Neural crest cell (in vitro differentiated cells): ENCODE results near the gene EMP1. TPM values are rescaled to one million over a fixed set of nuclear protein-coding genes. Genes with fewer than 3 reads are reported as not detected.
A peak's percentile ranks its signal among the peaks of the same experiment; 100 is the strongest.

ENCODE experiments used
- DNase-seq: peaks from one replicate; pipeline ENCODE4 v3.0.0; 2021; ENCODE audit warnings: low read depth, mixed read lengths, low spot score
- H3K27ac Mint-ChIP-seq: one replicate; pipeline ENCODE4 v1.8.0; 2021; ENCODE audit warnings: mild to moderate bottlenecking, mixed read lengths; ENCODE audit not compliant: unreplicated experiment
- H3K27me3 Mint-ChIP-seq: 2 replicates; pipeline ENCODE4 v1.8.0; 2021; ENCODE audit warnings: low read depth, mild to moderate bottlenecking, mixed read lengths
- H3K36me3 Mint-ChIP-seq: 2 replicates; pipeline ENCODE4 v1.8.0; 2021; ENCODE audit warnings: low read depth, mild to moderate bottlenecking, mixed read lengths
- H3K4me1 Mint-ChIP-seq: 2 replicates; pipeline ENCODE4 v1.8.0; 2021; ENCODE audit warnings: mixed read lengths
- H3K4me3 Mint-ChIP-seq: one replicate; pipeline ENCODE4 v1.8.0; 2021; ENCODE audit warnings: mild to moderate bottlenecking, mixed read lengths
- H3K9me3 Mint-ChIP-seq: 2 replicates; pipeline ENCODE4 v1.8.0; 2021; ENCODE audit warnings: mixed read lengths
- CTCF ChIP-seq: fragments of 200-600 bp; sonication (generic); conservative IDR thresholded peaks from 2 replicates; pipeline ENCODE4 v1.5.0; 2021; ENCODE audit warnings: antibody characterized with exemption, mild to moderate bottlenecking
- total RNA-seq: library from RNA; stranded (reverse); gene quantifications from 2 replicates; pipeline ENCODE4 v1.2.1, GENCODE V29; 2021

Gene EMP1
- total RNA-seq, 1 donor from 2014 or later, result 0.68 TPM

- TF ChIP-seq CTCF, result no peak
- H3K4me3 Mint-ChIP-seq, result no peak overlapping the region
- peaks cover 14% of the 10 kb centered on the region for H3K27me3 Mint-ChIP-seq
- H3K27ac Mint-ChIP-seq, result no peak overlapping the region
- DNase-seq, result no peak
- H3K9me3 Mint-ChIP-seq, result no peaks in the 10 kb centered on the region
- H3K36me3 Mint-ChIP-seq, result no peaks in the 10 kb centered on the region
- peaks cover 39% of the 10 kb centered on the region for H3K4me1 Mint-ChIP-seq
These were observed 1.7 kb downstream of the EMP1 start for GRCh38 chr12:13198241-13198640.

GRCh38 chr12:13198876-13199275 is 2.4 kb downstream of the EMP1 start:
- DNase-seq, result no peak
- no peak overlapping the region for H3K4me3 Mint-ChIP-seq
- H3K27me3 Mint-ChIP-seq, result peaks cover 17% of the 10 kb centered on the region
- peaks cover 36% of the 10 kb centered on the region for H3K4me1 Mint-ChIP-seq
- H3K27ac Mint-ChIP-seq, result no peak overlapping the region
- no peak for TF ChIP-seq CTCF
- H3K9me3 Mint-ChIP-seq, result no peaks in the 10 kb centered on the region
- H3K36me3 Mint-ChIP-seq, result no peaks in the 10 kb centered on the region

GRCh38 chr12:13199592-13199991 is 3.1 kb downstream of the EMP1 start:
- no peak for TF ChIP-seq CTCF
- no peaks in the 10 kb centered on the region for H3K36me3 Mint-ChIP-seq
- no peaks in the 10 kb centered on the region for H3K9me3 Mint-ChIP-seq
- H3K4me1 Mint-ChIP-seq, result peaks cover 43% of the 10 kb centered on the region
- peaks cover 23% of the 10 kb centered on the region for H3K27me3 Mint-ChIP-seq
- no peak overlapping the region for H3K27ac Mint-ChIP-seq
- no peak overlapping the region for H3K4me3 Mint-ChIP-seq
- no peak for DNase-seq

DNA sequence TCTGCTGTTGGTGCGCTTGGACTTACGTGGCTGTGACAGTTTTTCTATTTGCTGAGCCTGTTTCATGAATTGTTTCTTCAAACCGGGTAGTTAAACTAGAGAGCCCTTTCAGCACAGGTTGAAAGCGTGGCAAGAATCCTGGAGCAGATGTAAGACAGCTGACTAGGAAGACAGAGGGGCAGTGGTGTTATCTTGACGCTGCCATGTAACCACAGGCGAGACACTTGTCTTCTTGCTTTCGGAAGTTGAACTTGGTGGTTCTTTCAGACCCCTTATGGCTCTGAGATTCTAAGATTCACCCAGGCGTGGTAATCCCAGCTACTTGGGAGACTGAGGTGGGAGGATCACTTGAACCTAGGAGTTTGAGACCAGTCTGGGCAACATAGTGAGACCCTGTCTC is 4.3 kb downstream of the EMP1 start:
- no peaks in the 10 kb centered on the region for H3K9me3 Mint-ChIP-seq
- H3K4me1 Mint-ChIP-seq, result peaks cover 45% of the 10 kb centered on the region
- no peak overlapping the region for H3K4me3 Mint-ChIP-seq
- no peak for TF ChIP-seq CTCF
- H3K36me3 Mint-ChIP-seq, result no peaks in the 10 kb centered on the region
- peaks cover 32% of the 10 kb centered on the region for H3K27me3 Mint-ChIP-seq
- DNase-seq, result no peak
- H3K27ac Mint-ChIP-seq, result no peak overlapping the region

DNA sequence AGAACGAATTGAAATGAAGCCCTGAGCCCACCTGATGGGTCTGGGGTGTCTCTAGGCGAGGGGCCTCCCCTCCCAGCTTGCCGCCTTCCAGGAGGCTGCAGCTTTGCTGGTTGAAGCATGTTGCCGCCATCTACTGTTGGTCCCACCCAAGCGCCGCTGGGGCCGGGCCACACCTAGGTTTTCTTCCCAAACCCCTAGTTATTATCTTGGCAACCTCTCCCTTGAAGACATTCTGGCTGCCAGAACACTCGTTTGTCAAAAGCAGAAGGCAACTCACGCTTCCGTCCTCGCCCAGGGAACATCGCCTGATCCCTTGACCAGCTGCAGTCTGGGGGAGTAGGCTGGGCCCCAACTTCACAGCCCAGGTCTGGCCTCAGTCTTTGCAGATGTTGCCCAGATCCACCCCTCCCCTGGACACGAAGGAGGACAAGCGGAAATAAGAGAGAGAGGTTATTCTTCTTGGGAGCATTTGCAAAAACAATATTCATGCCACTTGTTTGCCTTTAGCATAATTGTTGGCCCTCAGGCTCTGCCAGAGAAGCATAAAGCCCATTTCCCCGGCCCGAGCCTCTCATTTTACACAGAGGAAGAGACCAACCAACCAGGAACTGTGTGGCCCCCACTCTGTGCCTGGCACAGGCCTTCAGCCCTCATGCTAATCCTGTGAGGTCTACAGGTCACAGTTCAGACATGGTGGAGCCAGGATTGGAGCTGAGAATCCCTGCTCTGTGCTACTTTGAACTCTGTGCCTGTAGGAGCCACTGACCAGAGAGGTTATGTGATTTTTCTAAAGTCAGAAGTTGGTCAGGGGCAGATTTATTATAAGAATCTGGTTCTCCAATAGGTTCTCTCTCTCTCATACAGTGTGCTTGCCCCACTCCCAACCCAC is 6.8 kb downstream of the EMP1 start:
- no peaks in the 10 kb centered on the region for H3K9me3 Mint-ChIP-seq
- peak; percentile 66 for TF ChIP-seq CTCF
- peaks cover 31% of the 10 kb centered on the region for H3K4me1 Mint-ChIP-seq
- no peaks in the 10 kb centered on the region for H3K36me3 Mint-ChIP-seq
- H3K27ac Mint-ChIP-seq, result no peak overlapping the region
- no peak overlapping the region for H3K4me3 Mint-ChIP-seq
- peaks cover 33% of the 10 kb centered on the region for H3K27me3 Mint-ChIP-seq
- no peak for DNase-seq
